ENCODE measurements around the gene KCNT1.

KCNT1 gene

GRCh38 chr9:135762921-135763320 lies 60.9 kb downstream of the KCNT1 start:
- DNase-seq (ENCODE audit: extremely low read depth in 1 of 2, low read depth in 1 of 2): no peak

GRCh38 chr9:135763716-135764446 lies 61.9 kb downstream of the KCNT1 start:
- no peak for DNase-seq (ENCODE audit: extremely low read depth in 1 of 2, low read depth in 1 of 2)

GRCh38 chr9:135764731-135765130 lies 62.7 kb downstream of the KCNT1 start:
- DNase-seq (ENCODE audit: extremely low read depth in 1 of 2, low read depth in 1 of 2): no peak

GRCh38 chr9:135765416-135765815 lies 63.4 kb downstream of the KCNT1 start:
- DNase-seq (ENCODE audit: extremely low read depth in 1 of 2, low read depth in 1 of 2): no peak

- no peak for DNase-seq (ENCODE audit: extremely low read depth in 1 of 2, low read depth in 1 of 2)
These were observed 64.3 kb downstream of the KCNT1 start for GRCh38 chr9:135766251-135766650.

GRCh38 chr9:135766707-135767106 lies 64.7 kb downstream of the KCNT1 start:
- no peak for DNase-seq (ENCODE audit: extremely low read depth in 1 of 2, low read depth in 1 of 2)

- DNase-seq (ENCODE audit: extremely low read depth in 1 of 2, low read depth in 1 of 2): no peak
These were observed 66.7 kb downstream of the KCNT1 start for GRCh38 chr9:135768516-135769218.

GRCh38 chr9:135769489-135770202 lies 67.7 kb downstream of the KCNT1 start:
- DNase-seq (ENCODE audit: extremely low read depth in 1 of 2, low read depth in 1 of 2): no peak

- no peak for DNase-seq (ENCODE audit: extremely low read depth in 1 of 2, low read depth in 1 of 2)
These were observed 68.2 kb downstream of the KCNT1 start for GRCh38 chr9:135770203-135770535.

GRCh38 chr9:135770771-135771170 lies 68.8 kb downstream of the KCNT1 start:
- DNase-seq (ENCODE audit: extremely low read depth in 1 of 2, low read depth in 1 of 2): no peak

GRCh38 chr9:135771401-135772051 lies 69.5 kb downstream of the KCNT1 start:
- no peak for DNase-seq (ENCODE audit: extremely low read depth in 1 of 2, low read depth in 1 of 2)

GRCh38 chr9:135772056-135772646 lies 70.2 kb downstream of the KCNT1 start:
- DNase-seq (ENCODE audit: extremely low read depth in 1 of 2, low read depth in 1 of 2): no peak

- no peak for DNase-seq (ENCODE audit: extremely low read depth in 1 of 2, low read depth in 1 of 2)
These were observed 70.9 kb downstream of the KCNT1 start for GRCh38 chr9:135772702-135773493.

GRCh38 chr9:135773530-135774238 lies 71.7 kb downstream of the KCNT1 start:
- DNase-seq (ENCODE audit: extremely low read depth in 1 of 2, low read depth in 1 of 2): no peak

- no peak for DNase-seq (ENCODE audit: extremely low read depth in 1 of 2, low read depth in 1 of 2)
These were observed 72.3 kb downstream of the KCNT1 start for GRCh38 chr9:135774239-135774747.

GRCh38 chr9:135774794-135775525 lies 73.0 kb downstream of the KCNT1 start:
- no peak for DNase-seq (ENCODE audit: extremely low read depth in 1 of 2, low read depth in 1 of 2)

GRCh38 chr9:135775911-135776310 lies 73.9 kb downstream of the KCNT1 start:
- no peak for DNase-seq (ENCODE audit: extremely low read depth in 1 of 2, low read depth in 1 of 2)

GRCh38 chr9:135776893-135777622 lies 75.1 kb downstream of the KCNT1 start:
- DNase-seq (ENCODE audit: extremely low read depth in 1 of 2, low read depth in 1 of 2): no peak

Measured in activated CD8-positive, alpha-beta memory T cell treated with anti-CD3 and anti-CD28 coated beads for 1 hour (primary cell).